SK-N-SH treated with all-trans-retinoic acid at 6 μM for 48 hours (cell line): Measurements from ENCODE around the gene KIAA1958.

Source experiments
- ATAC-seq: fragments of 200-7000 bp; cut with Tn5 transposase; 3 replicates; pipeline ENCODE4 v1.9.1; 2020; ENCODE audit warnings: mild to moderate bottlenecking, moderate library complexity
- ARNTL ChIP-seq: fragments of 450-650 bp; formaldehyde crosslinking; IDR thresholded peaks from 2 replicates; pipeline ENCODE4 v1.5.0; 2020; ENCODE audit warnings: low read depth, mild to moderate bottlenecking, moderate library complexity, borderline replicate concordance
- BACH2 ChIP-seq: fragments of 250-450 bp; sonication (Bioruptor Pico); IDR thresholded peaks from 2 replicates; pipeline ENCODE4 v1.9.0; 2021; ENCODE audit warnings: mild to moderate bottlenecking, borderline replicate concordance
- CSDC2 ChIP-seq: fragments of 250-450 bp; sonication (Bioruptor Pico); IDR thresholded peaks from 2 replicates; pipeline ENCODE4 v1.5.0; 2020; ENCODE audit warnings: mild to moderate bottlenecking, moderate library complexity
- GLIS3 ChIP-seq: fragments of 250-450 bp; sonication (Bioruptor Pico); IDR thresholded peaks from 2 replicates; pipeline ENCODE4 v1.5.0; 2020; ENCODE audit warnings: mild to moderate bottlenecking, moderate library complexity
- ISL1 ChIP-seq: fragments of 250-450 bp; sonication (Bioruptor Pico); IDR thresholded peaks from 2 replicates; pipeline ENCODE4 v2.1.2; 2022; ENCODE audit warnings: mild to moderate bottlenecking, moderate library complexity
- OSR1 ChIP-seq: fragments of 250-450 bp; sonication (Bioruptor Pico); IDR thresholded peaks from 2 replicates; pipeline ENCODE4 v1.8.0; 2022; ENCODE audit warnings: moderate library complexity, mild to moderate bottlenecking, inconsistent platforms
- PPARA ChIP-seq: fragments of 250-450 bp; sonication (Bioruptor Pico); IDR thresholded peaks from 2 replicates; pipeline ENCODE4 v1.5.0; 2020; ENCODE audit warnings: mild to moderate bottlenecking, borderline replicate concordance
- RARB ChIP-seq: fragments of 250-450 bp; sonication (Bioruptor Pico); IDR thresholded peaks from 2 replicates; pipeline ENCODE4 v1.8.0; 2021; ENCODE audit warnings: mild to moderate bottlenecking, moderate library complexity
- SNAI2 ChIP-seq: fragments of 250-450 bp; sonication (Bioruptor Pico); IDR thresholded peaks from 2 replicates; pipeline ENCODE4 v1.5.0; 2020; ENCODE audit warnings: mild to moderate bottlenecking, moderate library complexity
- TCF4 ChIP-seq: fragments of 250-450 bp; sonication (Bioruptor Pico); IDR thresholded peaks from 2 replicates; pipeline ENCODE4 v1.8.0; 2021; ENCODE audit warnings: mild to moderate bottlenecking, moderate library complexity, borderline replicate concordance
- TOX ChIP-seq: fragments of 250-450 bp; sonication (Bioruptor Pico); IDR thresholded peaks from 2 replicates; pipeline ENCODE4 v1.8.0; 2021; ENCODE audit warnings: mild to moderate bottlenecking, moderate library complexity, borderline replicate concordance
- TSHZ2 ChIP-seq: fragments of 250-450 bp; sonication (Bioruptor Pico); IDR thresholded peaks from 2 replicates; pipeline ENCODE4 v1.5.0; 2020; ENCODE audit warnings: mild to moderate bottlenecking, moderate library complexity
- ZC3H10 ChIP-seq: fragments of 250-450 bp; sonication (Bioruptor Pico); IDR thresholded peaks from 2 replicates; pipeline ENCODE4 v1.5.1; 2021; ENCODE audit warnings: mild to moderate bottlenecking, moderate library complexity
- ZFP3 ChIP-seq: fragments of 250-450 bp; sonication (Bioruptor Pico); IDR thresholded peaks from 2 replicates; pipeline ENCODE4 v1.5.0; 2020; ENCODE audit warnings: mild to moderate bottlenecking, moderate library complexity
- ZFP30 ChIP-seq: fragments of 450-650 bp; formaldehyde crosslinking; IDR thresholded peaks from 2 replicates; pipeline ENCODE4 v1.5.0; 2022; ENCODE audit warnings: mild to moderate bottlenecking, moderate library complexity
- ZNF565 ChIP-seq: fragments of 450-650 bp; formaldehyde crosslinking; conservative IDR thresholded peaks from 2 replicates; pipeline ENCODE4 v1.5.0; 2020; ENCODE audit warnings: low read depth, mild to moderate bottlenecking, moderate library complexity
- ZNF70 ChIP-seq: fragments of 450-650 bp; formaldehyde crosslinking; IDR thresholded peaks from 2 replicates; pipeline ENCODE4 v1.5.0; 2020; ENCODE audit warnings: mild to moderate bottlenecking, moderate library complexity
- ZNF8 ChIP-seq: fragments of 450-650 bp; formaldehyde crosslinking; IDR thresholded peaks from 2 replicates; pipeline ENCODE4 v1.5.0; 2020; ENCODE audit warnings: mild to moderate bottlenecking, moderate library complexity
- TF ChIP-seq, protein P1 (sequence below): fragments of 250-450 bp; sonication (Bioruptor Pico); IDR thresholded peaks from 2 replicates; pipeline ENCODE4 v1.8.0; 2021; ENCODE audit warnings: low read depth, mild to moderate bottlenecking, moderate library complexity, borderline replicate concordance
- TF ChIP-seq, protein P2 (sequence below): fragments of 250-450 bp; sonication (Bioruptor Pico); IDR thresholded peaks from 2 replicates; pipeline ENCODE4 v1.5.1; 2021; ENCODE audit warnings: mild to moderate bottlenecking, moderate library complexity

Gene KIAA1958

GRCh38 chr9:112677040-112677439 is 190.4 kb downstream of the KIAA1958 start:
- ATAC-seq, result no peak
- TF ChIP-seq ZNF8 (CRISPR knock-in tag) (peak; percentile 99), TOX (CRISPR knock-in tag) (no peak)

- no peak; the same call in 2 of the 3 replicates for ATAC-seq
These were observed 194.2 kb downstream of the KIAA1958 start for GRCh38 chr9:112680731-112681402.

GRCh38 chr9:112689161-112689740 is 202.6 kb downstream of the KIAA1958 start:
- ATAC-seq, result no peak
- TF ChIP-seq TOX (CRISPR knock-in tag) (no peak), GLIS3 (CRISPR knock-in tag) (no peak), CSDC2 (CRISPR knock-in tag) (no peak), BACH2 (CRISPR knock-in tag) (no peak), PPARA (CRISPR knock-in tag) (no peak), ZNF565 (CRISPR knock-in tag) (no peak), ZFP30 (CRISPR knock-in tag) (no peak), SNAI2 (CRISPR knock-in tag) (no peak), ZC3H10 (CRISPR knock-in tag) (no peak), ZFP3 (no peak), ISL1 (CRISPR knock-in tag) (no peak), OSR1 (CRISPR knock-in tag) (no peak), ZNF8 (CRISPR knock-in tag) (no peak), TCF4 (no peak), TSHZ2 (no peak), ARNTL (CRISPR knock-in tag) (no peak), RARB (CRISPR knock-in tag) (no peak), ZNF70 (no peak)
- TF ChIP-seq, protein P1, sequence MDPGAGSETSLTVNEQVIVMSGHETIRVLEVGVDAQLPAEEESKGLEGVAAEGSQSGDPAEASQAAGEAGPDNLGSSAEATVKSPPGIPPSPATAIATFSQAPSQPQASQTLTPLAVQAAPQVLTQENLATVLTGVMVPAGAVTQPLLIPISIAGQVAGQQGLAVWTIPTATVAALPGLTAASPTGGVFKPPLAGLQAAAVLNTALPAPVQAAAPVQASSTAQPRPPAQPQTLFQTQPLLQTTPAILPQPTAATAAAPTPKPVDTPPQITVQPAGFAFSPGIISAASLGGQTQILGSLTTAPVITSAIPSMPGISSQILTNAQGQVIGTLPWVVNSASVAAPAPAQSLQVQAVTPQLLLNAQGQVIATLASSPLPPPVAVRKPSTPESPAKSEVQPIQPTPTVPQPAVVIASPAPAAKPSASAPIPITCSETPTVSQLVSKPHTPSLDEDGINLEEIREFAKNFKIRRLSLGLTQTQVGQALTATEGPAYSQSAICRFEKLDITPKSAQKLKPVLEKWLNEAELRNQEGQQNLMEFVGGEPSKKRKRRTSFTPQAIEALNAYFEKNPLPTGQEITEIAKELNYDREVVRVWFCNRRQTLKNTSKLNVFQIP (CRISPR knock-in tag), result no peak
- TF ChIP-seq, protein P2, sequence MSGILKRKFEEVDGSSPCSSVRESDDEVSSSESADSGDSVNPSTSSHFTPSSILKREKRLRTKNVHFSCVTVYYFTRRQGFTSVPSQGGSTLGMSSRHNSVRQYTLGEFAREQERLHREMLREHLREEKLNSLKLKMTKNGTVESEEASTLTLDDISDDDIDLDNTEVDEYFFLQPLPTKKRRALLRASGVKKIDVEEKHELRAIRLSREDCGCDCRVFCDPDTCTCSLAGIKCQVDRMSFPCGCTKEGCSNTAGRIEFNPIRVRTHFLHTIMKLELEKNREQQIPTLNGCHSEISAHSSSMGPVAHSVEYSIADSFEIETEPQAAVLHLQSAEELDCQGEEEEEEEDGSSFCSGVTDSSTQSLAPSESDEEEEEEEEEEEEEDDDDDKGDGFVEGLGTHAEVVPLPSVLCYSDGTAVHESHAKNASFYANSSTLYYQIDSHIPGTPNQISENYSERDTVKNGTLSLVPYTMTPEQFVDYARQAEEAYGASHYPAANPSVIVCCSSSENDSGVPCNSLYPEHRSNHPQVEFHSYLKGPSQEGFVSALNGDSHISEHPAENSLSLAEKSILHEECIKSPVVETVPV (CRISPR knock-in tag), result no peak

More at GRCh38 chr9:112680731-112681402, 194.2 kb downstream of the KIAA1958 start:
- TF ChIP-seq TOX (CRISPR knock-in tag) (no peak), SNAI2 (CRISPR knock-in tag) (no peak), ZNF70 (no peak), ZFP3 (no peak), BACH2 (CRISPR knock-in tag) (no peak), TSHZ2 (no peak), ZC3H10 (CRISPR knock-in tag) (no peak), ISL1 (CRISPR knock-in tag) (no peak), ARNTL (CRISPR knock-in tag) (no peak), ZNF8 (CRISPR knock-in tag) (no peak)
- TF ChIP-seq, protein P1 (CRISPR knock-in tag), result no peak
